Omental fat pad (tissue), 4 donors: ENCODE measurements around the gene AKAP8L. TPM values are rescaled to one million over a fixed set of nuclear protein-coding genes. Genes with fewer than 3 reads are reported as not detected.

Experiments
- ATAC-seq: fragments of 150-250 bp; one replicate; pipeline ENCODE4 v1.9.1; 2016; ENCODE audit warnings: mild to moderate bottlenecking, moderate library complexity; ENCODE audit not compliant: low FRiP score
- DNase-seq: peaks from one replicate; pipeline ENCODE4 v3.0.0-alpha.2; 2019; ENCODE audit warnings: low spot score
- CTCF ChIP-seq, 3 donors: fragments of 450-650 bp; IDR thresholded peaks; one replicate each; pipeline ENCODE4 v1.5.1; 2016 to 2017; ENCODE audit warnings: antibody characterized with exemption in 3 of 3, mild to moderate bottlenecking in 3 of 3, moderate library complexity in 2 of 3
- total RNA-seq, 4 donors: library from RNA; depleted of rRNA; stranded (reverse); fragments of >200 nt; gene quantifications; one replicate each; pipeline ENCODE4 v1.1.0, GENCODE V29; 2016

Gene AKAP8L
- total RNA-seq, 4 donors from 2014 or later: 52.2 to 141 (median 79.5) TPM

GRCh38 chr19:15432018-15432494, 13.3 kb upstream of the AKAP8L start:
- ATAC-seq: no peak
- DNase-seq: no peak
- no peak for TF ChIP-seq CTCF (IDR thresholded peaks at IDR 0.05)

GRCh38 chr19:15431396-15432017, 12.7 kb upstream of the AKAP8L start:
- DNase-seq (no peak), ATAC-seq (no peak)
- TF ChIP-seq CTCF (IDR thresholded peaks at IDR 0.05): no peak

GRCh38 chr19:15430526-15431120, 11.8 kb upstream of the AKAP8L start:
- ATAC-seq (no peak), DNase-seq (no peak)
- no peak for TF ChIP-seq CTCF (IDR thresholded peaks at IDR 0.05)

GRCh38 chr19:15429825-15430467, 11.2 kb upstream of the AKAP8L start:
- ATAC-seq (no peak), DNase-seq (no peak)
- TF ChIP-seq CTCF (IDR thresholded peaks at IDR 0.05): no peak

- no peak for TF ChIP-seq CTCF (IDR thresholded peaks at IDR 0.05)
- ATAC-seq: no peak
- no peak for DNase-seq
These were observed 10.4 kb upstream of the AKAP8L start for GRCh38 chr19:15428956-15429824.

GRCh38 chr19:15427991-15428471, 9.2 kb upstream of the AKAP8L start:
- TF ChIP-seq CTCF (IDR thresholded peaks at IDR 0.05): no peak
- no peak for ATAC-seq
- no peak for DNase-seq
